C4-2B (cell line): ENCODE results near the gene ADD1.

ENCODE experiments used
- ZFX ChIP-seq: fragments of 450-650 bp; IDR thresholded peaks from 2 replicates; pipeline ENCODE4 v1.6.1; 2017
- TF ChIP-seq, protein P1 (sequence below): fragments of 450-650 bp; conservative IDR thresholded peaks from 2 replicates; pipeline ENCODE4 v1.5.1; 2017; ENCODE audit warnings: mild to moderate bottlenecking

DNA sequence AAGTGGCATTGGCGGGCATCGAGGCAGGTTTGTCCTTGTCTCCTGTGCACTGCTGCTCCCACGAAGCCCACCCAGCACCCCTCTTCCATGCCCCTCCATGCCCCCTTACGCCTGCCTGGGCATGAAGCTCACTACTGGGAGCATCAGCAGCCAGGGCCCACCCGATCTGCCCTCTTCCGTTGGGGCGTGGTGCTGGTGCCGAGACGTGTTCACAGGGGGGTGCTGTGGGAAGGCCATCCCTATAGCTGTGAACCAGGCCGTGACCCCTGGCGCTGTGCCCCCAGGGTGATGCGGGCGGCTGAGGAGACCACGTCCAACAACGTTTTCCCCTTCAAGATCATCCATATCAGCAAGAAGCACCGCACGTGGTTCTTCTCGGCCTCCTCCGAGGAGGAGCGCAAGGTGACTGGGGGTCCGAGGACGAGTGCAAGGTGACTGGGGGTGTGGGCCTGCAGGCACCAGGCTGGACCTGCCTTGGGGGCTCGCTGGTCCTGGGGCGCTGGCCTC is 19.3 kb upstream of the ADD1 start:
- TF ChIP-seq, protein P1, sequence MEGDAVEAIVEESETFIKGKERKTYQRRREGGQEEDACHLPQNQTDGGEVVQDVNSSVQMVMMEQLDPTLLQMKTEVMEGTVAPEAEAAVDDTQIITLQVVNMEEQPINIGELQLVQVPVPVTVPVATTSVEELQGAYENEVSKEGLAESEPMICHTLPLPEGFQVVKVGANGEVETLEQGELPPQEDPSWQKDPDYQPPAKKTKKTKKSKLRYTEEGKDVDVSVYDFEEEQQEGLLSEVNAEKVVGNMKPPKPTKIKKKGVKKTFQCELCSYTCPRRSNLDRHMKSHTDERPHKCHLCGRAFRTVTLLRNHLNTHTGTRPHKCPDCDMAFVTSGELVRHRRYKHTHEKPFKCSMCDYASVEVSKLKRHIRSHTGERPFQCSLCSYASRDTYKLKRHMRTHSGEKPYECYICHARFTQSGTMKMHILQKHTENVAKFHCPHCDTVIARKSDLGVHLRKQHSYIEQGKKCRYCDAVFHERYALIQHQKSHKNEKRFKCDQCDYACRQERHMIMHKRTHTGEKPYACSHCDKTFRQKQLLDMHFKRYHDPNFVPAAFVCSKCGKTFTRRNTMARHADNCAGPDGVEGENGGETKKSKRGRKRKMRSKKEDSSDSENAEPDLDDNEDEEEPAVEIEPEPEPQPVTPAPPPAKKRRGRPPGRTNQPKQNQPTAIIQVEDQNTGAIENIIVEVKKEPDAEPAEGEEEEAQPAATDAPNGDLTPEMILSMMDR: no peak
- no peak for TF ChIP-seq ZFX
